ENCODE data around the gene CIRBP. TPM values are rescaled to one million over a fixed set of nuclear protein-coding genes. Genes with fewer than 3 reads are reported as not detected.

The CIRBP gene
- total RNA-seq, 1 donor from 2014 or later = 295 TPM

DNA sequence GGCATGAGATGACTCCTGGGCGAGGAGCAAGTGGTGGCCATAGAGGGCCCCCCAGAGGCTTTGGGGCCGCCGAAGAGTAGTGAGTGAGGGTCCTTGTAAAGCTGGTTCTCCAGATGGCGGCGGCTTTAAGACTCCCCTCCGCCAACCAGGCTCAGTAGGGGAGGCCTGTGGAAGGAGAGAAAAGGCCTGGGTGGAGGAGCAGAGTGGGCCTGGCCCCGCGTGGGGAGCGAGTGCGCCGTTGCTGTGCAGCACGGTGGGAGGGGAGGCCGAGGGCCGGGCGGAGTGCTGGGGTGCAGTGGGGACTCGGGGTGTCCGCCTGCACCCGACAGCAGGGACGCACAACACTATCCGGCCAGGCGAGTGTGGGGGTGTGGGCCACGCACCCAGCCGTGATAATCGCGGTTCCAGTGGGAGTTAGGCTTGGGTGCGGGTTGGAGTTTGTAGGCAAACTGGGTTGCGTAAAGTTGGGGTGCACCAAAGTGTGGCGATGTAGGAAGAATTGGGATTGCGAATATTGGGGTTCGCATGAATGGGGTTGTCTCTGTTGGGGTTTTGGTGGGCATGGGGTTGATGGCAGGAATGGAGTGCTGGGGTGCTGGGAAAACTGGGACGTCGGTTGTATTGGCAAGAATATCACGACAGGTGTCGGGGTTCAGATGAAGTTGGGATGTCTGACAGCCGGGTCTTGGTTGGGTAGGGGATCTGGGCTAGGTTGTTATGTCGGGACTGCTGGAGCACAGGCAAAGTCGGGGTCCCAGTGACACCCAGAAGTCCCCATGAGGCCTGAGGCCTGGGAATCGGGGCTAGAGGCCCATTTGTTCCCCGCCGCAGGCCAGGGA is 687 bp upstream of the CIRBP start:
- TF ChIP-seq, protein P1, sequence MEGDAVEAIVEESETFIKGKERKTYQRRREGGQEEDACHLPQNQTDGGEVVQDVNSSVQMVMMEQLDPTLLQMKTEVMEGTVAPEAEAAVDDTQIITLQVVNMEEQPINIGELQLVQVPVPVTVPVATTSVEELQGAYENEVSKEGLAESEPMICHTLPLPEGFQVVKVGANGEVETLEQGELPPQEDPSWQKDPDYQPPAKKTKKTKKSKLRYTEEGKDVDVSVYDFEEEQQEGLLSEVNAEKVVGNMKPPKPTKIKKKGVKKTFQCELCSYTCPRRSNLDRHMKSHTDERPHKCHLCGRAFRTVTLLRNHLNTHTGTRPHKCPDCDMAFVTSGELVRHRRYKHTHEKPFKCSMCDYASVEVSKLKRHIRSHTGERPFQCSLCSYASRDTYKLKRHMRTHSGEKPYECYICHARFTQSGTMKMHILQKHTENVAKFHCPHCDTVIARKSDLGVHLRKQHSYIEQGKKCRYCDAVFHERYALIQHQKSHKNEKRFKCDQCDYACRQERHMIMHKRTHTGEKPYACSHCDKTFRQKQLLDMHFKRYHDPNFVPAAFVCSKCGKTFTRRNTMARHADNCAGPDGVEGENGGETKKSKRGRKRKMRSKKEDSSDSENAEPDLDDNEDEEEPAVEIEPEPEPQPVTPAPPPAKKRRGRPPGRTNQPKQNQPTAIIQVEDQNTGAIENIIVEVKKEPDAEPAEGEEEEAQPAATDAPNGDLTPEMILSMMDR (IDR thresholded peaks at IDR 0.05) = no peak
- Mint-ChIP-seq H3K9me3 (ENCODE audit: low read depth) (no peaks in the 10 kb centered on the region), H3K36me3 (ENCODE audit: low read depth) (peaks cover 27% of the 10 kb centered on the region), H3K27me3 (ENCODE audit: low read depth) (no peaks in the 10 kb centered on the region), H3K27ac (ENCODE audit: unreplicated experiment) (peak overlapping the region; percentile 84), H3K4me1 (ENCODE audit: low read depth) (peaks cover 72% of the 10 kb centered on the region), H3K4me3 (ENCODE audit: unreplicated experiment) (no peak overlapping the region)
- DNase-seq (ENCODE audit: low spot score) = no peak

DNA sequence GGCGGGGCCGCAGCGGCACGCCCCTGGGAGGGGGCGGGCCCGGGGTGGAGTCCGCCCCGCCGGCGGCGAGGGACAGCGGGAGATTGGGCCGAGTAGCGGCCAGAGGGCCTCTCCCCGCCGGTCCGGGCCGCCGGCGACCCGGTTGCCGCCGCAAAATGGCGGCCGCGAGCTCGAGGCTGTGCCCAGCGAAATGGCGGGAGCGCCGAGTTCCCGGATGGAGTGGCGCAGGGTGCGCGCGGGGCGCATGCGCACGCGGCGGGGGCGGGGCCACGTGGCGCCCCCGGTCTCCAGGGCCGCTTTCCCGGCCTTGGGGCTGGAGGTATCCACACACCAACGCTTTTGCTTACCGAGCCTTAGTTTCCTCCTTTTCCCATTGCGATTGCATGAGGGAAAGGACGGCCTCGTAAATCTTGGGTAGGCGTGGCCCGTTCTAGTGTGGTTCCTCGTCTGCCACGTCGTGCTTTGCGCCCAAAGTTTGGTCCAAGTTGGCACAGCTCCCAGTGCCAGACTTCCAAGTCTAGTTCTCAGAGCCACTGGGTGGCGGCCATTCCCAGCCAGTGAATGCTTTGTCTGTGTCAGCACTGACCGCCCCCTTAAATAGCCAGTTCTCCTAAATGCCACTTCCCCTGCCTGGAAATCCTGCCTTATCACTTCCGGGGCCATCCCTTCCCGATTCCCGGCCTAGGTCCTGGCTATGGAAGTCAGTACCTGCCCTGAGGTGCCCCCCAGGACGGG is 513 bp downstream of the CIRBP start:
- DNase-seq (ENCODE audit: low spot score) = no peak
- TF ChIP-seq, protein P1 (IDR thresholded peaks at IDR 0.05) = peak; percentile 23
- H3K9me3 Mint-ChIP-seq (ENCODE audit: low read depth) = no peaks in the 10 kb centered on the region
- H3K4me1 Mint-ChIP-seq (ENCODE audit: low read depth) = peaks cover 76% of the 10 kb centered on the region
- peak overlapping the region; percentile 84 for H3K4me3 Mint-ChIP-seq (ENCODE audit: unreplicated experiment)
- peaks cover 33% of the 10 kb centered on the region for H3K36me3 Mint-ChIP-seq (ENCODE audit: low read depth)
- no peaks in the 10 kb centered on the region for H3K27me3 Mint-ChIP-seq (ENCODE audit: low read depth)
- H3K27ac Mint-ChIP-seq (ENCODE audit: unreplicated experiment) = peak overlapping the region; percentile 93

DNA sequence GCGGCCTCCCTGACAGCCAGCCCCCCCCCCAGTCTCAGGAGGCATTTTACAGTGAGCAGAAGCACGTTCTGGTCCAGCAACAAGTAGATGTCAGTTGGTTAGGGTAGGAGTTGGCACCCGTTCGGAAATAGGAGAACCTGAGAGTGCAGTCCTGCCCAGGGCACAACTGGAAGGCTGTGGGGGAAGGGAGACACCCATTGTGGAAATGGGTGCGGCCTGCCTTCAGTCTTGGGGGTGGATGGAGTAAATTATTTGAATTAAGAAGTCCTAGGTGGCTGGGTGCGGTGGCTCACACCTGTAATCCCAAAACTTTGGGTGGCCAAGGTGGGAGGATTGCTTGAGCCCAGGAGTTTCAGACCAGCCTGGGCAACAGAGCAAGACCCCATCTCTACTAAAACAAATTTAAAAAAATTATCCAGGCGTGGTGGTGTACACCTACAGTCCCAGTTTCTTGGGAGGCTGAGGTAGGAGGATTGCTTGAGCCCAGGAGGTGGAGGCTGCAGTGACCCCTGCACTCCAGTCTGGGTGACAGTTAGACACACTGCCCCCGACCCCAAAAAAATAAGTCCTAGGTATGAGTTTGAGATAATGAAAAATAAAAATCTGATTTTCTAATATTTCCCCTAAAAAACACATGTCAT is 1.2 kb downstream of the CIRBP start:
- Mint-ChIP-seq H3K27ac (ENCODE audit: unreplicated experiment) (peak overlapping the region; percentile 93), H3K36me3 (ENCODE audit: low read depth) (peaks cover 33% of the 10 kb centered on the region), H3K4me1 (ENCODE audit: low read depth) (peaks cover 71% of the 10 kb centered on the region), H3K27me3 (ENCODE audit: low read depth) (no peaks in the 10 kb centered on the region), H3K4me3 (ENCODE audit: unreplicated experiment) (peak overlapping the region; percentile 84), H3K9me3 (ENCODE audit: low read depth) (no peaks in the 10 kb centered on the region)
- DNase-seq (ENCODE audit: low spot score) = no peak
- TF ChIP-seq, protein P1 (IDR thresholded peaks at IDR 0.05) = no peak

DNA sequence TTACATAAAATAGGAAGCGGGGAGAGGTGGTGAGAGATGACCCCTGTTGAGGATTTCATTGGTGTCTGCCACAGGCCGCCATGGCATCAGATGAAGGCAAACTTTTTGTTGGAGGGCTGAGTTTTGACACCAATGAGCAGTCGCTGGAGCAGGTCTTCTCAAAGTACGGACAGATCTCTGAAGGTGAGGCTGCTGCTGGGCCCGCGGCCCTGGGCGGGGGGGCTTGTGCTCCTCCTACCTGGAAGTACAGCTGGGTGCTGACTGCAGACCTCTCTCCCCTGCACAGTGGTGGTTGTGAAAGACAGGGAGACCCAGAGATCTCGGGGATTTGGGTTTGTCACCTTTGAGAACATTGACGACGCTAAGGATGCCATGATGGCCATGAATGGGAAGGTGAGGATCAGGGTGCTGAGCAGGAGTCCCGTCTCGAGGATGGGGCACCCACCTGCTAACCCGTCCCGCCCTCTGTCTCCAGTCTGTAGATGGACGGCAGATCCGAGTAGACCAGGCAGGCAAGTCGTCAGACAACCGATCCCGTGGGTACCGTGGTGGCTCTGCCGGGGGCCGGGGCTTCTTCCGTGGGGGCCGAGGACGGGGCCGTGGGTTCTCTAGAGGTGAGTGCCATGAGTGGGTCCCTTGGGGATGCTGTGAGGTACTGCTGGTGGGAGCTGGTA is 1.9 kb downstream of the CIRBP start:
- DNase-seq (ENCODE audit: low spot score) = no peak
- peak overlapping the region; percentile 93 for H3K27ac Mint-ChIP-seq (ENCODE audit: unreplicated experiment)
- no peaks in the 10 kb centered on the region for H3K9me3 Mint-ChIP-seq (ENCODE audit: low read depth)
- H3K4me3 Mint-ChIP-seq (ENCODE audit: unreplicated experiment) = peak overlapping the region; percentile 84
- peaks cover 33% of the 10 kb centered on the region for H3K36me3 Mint-ChIP-seq (ENCODE audit: low read depth)
- peaks cover 64% of the 10 kb centered on the region for H3K4me1 Mint-ChIP-seq (ENCODE audit: low read depth)
- no peaks in the 10 kb centered on the region for H3K27me3 Mint-ChIP-seq (ENCODE audit: low read depth)
- TF ChIP-seq, protein P1 (IDR thresholded peaks at IDR 0.05) = no peak
